Natural killer cell (primary cell): ENCODE data around the gene JMY. TPM values are rescaled to one million over a fixed set of nuclear protein-coding genes. Genes with fewer than 3 reads are reported as not detected.

Experiments used
- ATAC-seq, 3 donors: fragments of 150-1000 bp in 2 of 3; fragments of 200-7000 bp in 1 of 3; cut with Tn5 transposase; 1 replicate in 1 of 3; 2 replicates in 2 of 3; pipeline ENCODE4 v1.10.0; 2021; ENCODE audit warnings: mild to moderate bottlenecking in 2 of 3, moderate library complexity in 2 of 3
- DNase-seq, 2 donors: peaks; one replicate each; pipeline versions ENCODE4 v3.0.0 to v3.0.0-alpha.2; 2013 to 2021; ENCODE audit warnings: mixed read lengths in 1 of 2
- H3K27ac ChIP-seq: one replicate; pipeline ENCODE4 v1.5.1; 2013; ENCODE audit warnings: mild to moderate bottlenecking, low read length
- H3K27me3 ChIP-seq: one replicate; pipeline ENCODE4 v1.6.1; 2013; ENCODE audit warnings: low read length; ENCODE audit not compliant: control insufficient read depth, insufficient read depth
- H3K36me3 ChIP-seq: one replicate; pipeline ENCODE4 v1.6.1; 2013; ENCODE audit warnings: low read length; ENCODE audit not compliant: control insufficient read depth, insufficient read depth
- H3K4me1 ChIP-seq: one replicate; pipeline ENCODE4 v1.6.1; 2013; ENCODE audit warnings: low read length; ENCODE audit not compliant: control insufficient read depth, insufficient read depth
- H3K4me3 ChIP-seq: one replicate; pipeline ENCODE4 v1.5.1; 2013; ENCODE audit warnings: low read length
- H3K9me3 ChIP-seq: one replicate; pipeline ENCODE4 v1.6.1; 2013; ENCODE audit warnings: low read length; ENCODE audit not compliant: control insufficient read depth, insufficient read depth
- H3K27ac Mint-ChIP-seq, 2 donors: one replicate each; pipeline ENCODE4 v1.8.0; 2022; ENCODE audit warnings: mild to moderate bottlenecking in 2 of 2, mixed read lengths in 2 of 2, moderate library complexity in 1 of 2
- H3K27me3 Mint-ChIP-seq, 2 donors: one replicate each; pipeline ENCODE4 v1.8.0; 2022; ENCODE audit warnings: low read depth in 2 of 2, mixed read lengths in 2 of 2
- H3K36me3 Mint-ChIP-seq: one replicate; pipeline ENCODE4 v1.8.0; 2022; ENCODE audit warnings: mixed read lengths
- H3K4me1 Mint-ChIP-seq, 2 donors: one replicate each; pipeline ENCODE4 v1.8.0; 2022; ENCODE audit warnings: mixed read lengths in 2 of 2
- H3K4me3 Mint-ChIP-seq: one replicate; pipeline ENCODE4 v1.8.0; 2022; ENCODE audit warnings: mild to moderate bottlenecking, moderate library complexity, mixed read lengths
- H3K9me3 Mint-ChIP-seq, 2 donors: one replicate each; pipeline ENCODE4 v1.8.0; 2022; ENCODE audit warnings: mixed read lengths in 2 of 2
- WGBS: methylation state at CpG from one replicate; pipeline ENCODE4 v1.1.7; 2013; ENCODE audit warnings: missing lambda C conversion rate; ENCODE audit not compliant: insufficient coverage; 5-methylcytosine and 5-hydroxymethylcytosine counted together
- intact Hi-C: fragments of 100-400 bp; cut with micrococcal nuclease; formaldehyde crosslinking; loops from one replicate; pipeline ENCODE4 v1.14.2; 2022
- total RNA-seq, 4 donors: library from RNA; stranded (reverse); fragments of 120-200 nt in 1 of 4; gene quantifications; one replicate each; pipeline versions ENCODE4 v1.2.3 to v1.2.4, GENCODE V29; 2013 to 2022
- TF ChIP-seq, protein P1 (sequence below): fragments of 200-600 bp; IDR thresholded peaks from one replicate; pipeline ENCODE4 v1.8.0; 2022; ENCODE audit warnings: antibody characterized with exemption

The JMY gene
- total RNA-seq, 3 donors from 2014 or later (not counting 1 experiment from before 2014, with no cell fraction given), result 27.6 to 30.4 (median 28.7) TPM

DNA sequence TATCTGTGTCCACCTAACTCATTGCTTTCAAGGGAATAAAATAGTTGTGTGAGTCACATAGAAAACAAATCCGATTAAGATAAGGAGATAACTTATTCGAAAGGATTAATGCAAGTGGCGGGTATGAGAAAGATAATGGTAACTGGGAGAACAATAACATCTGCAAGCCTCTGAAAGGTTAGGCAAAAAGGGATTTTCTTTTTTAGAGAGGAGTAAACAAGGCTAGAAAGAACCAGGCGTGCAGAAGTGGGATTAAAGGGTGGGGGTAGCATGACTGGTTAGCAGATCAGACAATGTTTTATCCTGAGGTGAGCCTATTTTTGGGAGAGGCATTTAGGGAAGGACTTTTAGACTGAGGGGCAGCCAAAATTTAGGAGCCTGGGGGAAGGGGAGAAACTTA, 34.7 kb upstream of the JMY start:
- H3K36me3 ChIP-seq, result no peaks in the 10 kb centered on the region
- no peaks in the 10 kb centered on the region for H3K27me3 ChIP-seq
- WGBS, result 92% methylated on average over 4 of the region's 4 CpGs
- H3K9me3 Mint-ChIP-seq, result no peaks in the 10 kb centered on the region
- H3K36me3 Mint-ChIP-seq, result no peaks in the 10 kb centered on the region
- no peaks in the 10 kb centered on the region for H3K9me3 ChIP-seq
- H3K27ac Mint-ChIP-seq, result no peak overlapping the region
- H3K4me1 ChIP-seq, result no peaks in the 10 kb centered on the region
- intact Hi-C loops, result no loop called here
- H3K27ac ChIP-seq, result no peak overlapping the region
- TF ChIP-seq, protein P1, sequence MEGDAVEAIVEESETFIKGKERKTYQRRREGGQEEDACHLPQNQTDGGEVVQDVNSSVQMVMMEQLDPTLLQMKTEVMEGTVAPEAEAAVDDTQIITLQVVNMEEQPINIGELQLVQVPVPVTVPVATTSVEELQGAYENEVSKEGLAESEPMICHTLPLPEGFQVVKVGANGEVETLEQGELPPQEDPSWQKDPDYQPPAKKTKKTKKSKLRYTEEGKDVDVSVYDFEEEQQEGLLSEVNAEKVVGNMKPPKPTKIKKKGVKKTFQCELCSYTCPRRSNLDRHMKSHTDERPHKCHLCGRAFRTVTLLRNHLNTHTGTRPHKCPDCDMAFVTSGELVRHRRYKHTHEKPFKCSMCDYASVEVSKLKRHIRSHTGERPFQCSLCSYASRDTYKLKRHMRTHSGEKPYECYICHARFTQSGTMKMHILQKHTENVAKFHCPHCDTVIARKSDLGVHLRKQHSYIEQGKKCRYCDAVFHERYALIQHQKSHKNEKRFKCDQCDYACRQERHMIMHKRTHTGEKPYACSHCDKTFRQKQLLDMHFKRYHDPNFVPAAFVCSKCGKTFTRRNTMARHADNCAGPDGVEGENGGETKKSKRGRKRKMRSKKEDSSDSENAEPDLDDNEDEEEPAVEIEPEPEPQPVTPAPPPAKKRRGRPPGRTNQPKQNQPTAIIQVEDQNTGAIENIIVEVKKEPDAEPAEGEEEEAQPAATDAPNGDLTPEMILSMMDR, result no peak
- no peaks in the 10 kb centered on the region for H3K27me3 Mint-ChIP-seq
- no peak overlapping the region for H3K4me3 ChIP-seq
- no peaks in the 10 kb centered on the region for H3K4me1 Mint-ChIP-seq
- ATAC-seq (no peak), DNase-seq (no peak)
- H3K4me3 Mint-ChIP-seq, result no peak overlapping the region

DNA sequence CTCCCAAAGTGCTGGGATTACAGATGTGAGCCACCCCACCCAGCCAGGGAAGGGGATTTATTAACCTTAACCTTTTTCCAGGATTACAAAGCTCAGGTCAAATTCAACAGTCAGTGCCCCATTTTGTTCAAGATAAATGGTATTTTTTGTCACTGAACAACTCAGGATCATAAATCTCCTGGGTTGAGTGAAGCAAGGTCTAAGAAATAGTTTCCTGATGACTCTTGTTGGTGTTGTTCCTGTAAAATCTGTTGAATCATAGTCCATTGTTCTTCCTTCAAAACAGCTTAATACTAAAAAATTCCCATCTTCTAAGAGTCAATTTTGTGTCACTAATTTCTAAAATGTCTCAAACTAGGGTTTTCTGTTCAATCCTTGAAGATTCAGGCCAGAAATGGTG, 33.9 kb upstream of the JMY start:
- Histone ChIP-seq H3K27ac (no peak overlapping the region), H3K9me3 (no peaks in the 10 kb centered on the region), H3K4me1 (no peaks in the 10 kb centered on the region), H3K4me3 (no peak overlapping the region), H3K27me3 (no peaks in the 10 kb centered on the region), H3K36me3 (no peaks in the 10 kb centered on the region)
- DNase-seq (no peak), ATAC-seq (no peak)
- H3K9me3 Mint-ChIP-seq, result no peaks in the 10 kb centered on the region
- TF ChIP-seq, protein P1, result no peak
- H3K27ac Mint-ChIP-seq, result no peak overlapping the region
- H3K4me3 Mint-ChIP-seq, result no peak overlapping the region
- H3K4me1 Mint-ChIP-seq, result no peaks in the 10 kb centered on the region
- H3K36me3 Mint-ChIP-seq, result no peaks in the 10 kb centered on the region
- H3K27me3 Mint-ChIP-seq, result no peaks in the 10 kb centered on the region
- intact Hi-C loops, result no loop called here

DNA sequence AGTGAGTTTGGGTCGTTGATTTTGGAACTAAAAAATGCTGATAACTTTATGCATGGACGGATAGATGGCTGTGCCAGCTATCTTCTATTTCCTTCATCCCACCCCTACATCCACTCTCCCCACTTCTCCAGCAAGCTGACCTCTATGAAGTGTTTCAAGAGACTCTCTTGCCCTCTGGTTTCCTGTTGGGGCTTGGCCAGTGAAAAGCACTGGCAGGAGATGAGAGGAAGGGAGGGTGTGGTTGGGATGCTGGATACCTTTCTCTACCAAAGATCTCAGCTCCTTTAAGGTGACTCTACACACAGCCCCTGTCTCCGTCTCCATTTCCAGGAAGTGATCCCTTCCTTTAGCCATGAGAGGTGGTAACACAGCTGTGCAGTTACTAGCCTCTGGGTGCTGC, 30.0 kb upstream of the JMY start:
- no peaks in the 10 kb centered on the region for H3K36me3 ChIP-seq
- ATAC-seq (no peak), DNase-seq (no peak)
- Mint-ChIP-seq H3K9me3 (no peaks in the 10 kb centered on the region), H3K27ac (no peak overlapping the region), H3K27me3 (no peaks in the 10 kb centered on the region), H3K4me1 (no peaks in the 10 kb centered on the region), H3K36me3 (no peaks in the 10 kb centered on the region), H3K4me3 (no peak overlapping the region)
- no peak overlapping the region for H3K4me3 ChIP-seq
- no peaks in the 10 kb centered on the region for H3K9me3 ChIP-seq
- no peaks in the 10 kb centered on the region for H3K4me1 ChIP-seq
- H3K27me3 ChIP-seq, result no peaks in the 10 kb centered on the region
- no peak overlapping the region for H3K27ac ChIP-seq
- TF ChIP-seq, protein P1, result no peak
- intact Hi-C loops, result no loop called here
- WGBS, result 85% methylated on average over 3 of the region's 3 CpGs

DNA sequence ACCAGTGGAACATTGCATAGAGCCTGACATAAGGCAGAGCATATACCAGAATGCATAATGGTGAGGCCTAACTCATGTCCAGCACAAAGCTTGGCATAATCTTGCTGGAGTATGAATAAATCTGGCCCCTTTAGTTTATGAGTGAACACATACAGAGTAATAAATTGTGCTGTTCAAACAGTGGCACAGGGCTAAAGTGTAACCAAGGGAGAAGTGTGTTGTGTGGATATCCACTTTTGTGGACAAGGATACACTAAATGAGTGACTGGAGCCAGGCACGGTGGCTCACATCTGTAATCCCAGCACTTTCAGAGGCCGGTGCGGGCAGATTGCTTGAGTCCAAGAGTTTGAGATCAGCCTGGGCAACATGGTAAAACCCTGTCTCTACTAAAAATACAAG, 29.4 kb upstream of the JMY start:
- Mint-ChIP-seq H3K4me1 (no peaks in the 10 kb centered on the region), H3K4me3 (no peak overlapping the region), H3K9me3 (no peaks in the 10 kb centered on the region), H3K27me3 (no peaks in the 10 kb centered on the region), H3K36me3 (no peaks in the 10 kb centered on the region), H3K27ac (no peak overlapping the region)
- H3K27ac ChIP-seq, result no peak overlapping the region
- DNase-seq, result no peak
- intact Hi-C loops, result no loop called here
- H3K27me3 ChIP-seq, result no peaks in the 10 kb centered on the region
- no peak for ATAC-seq
- no peaks in the 10 kb centered on the region for H3K36me3 ChIP-seq
- no peaks in the 10 kb centered on the region for H3K4me1 ChIP-seq
- WGBS, result 97% methylated on average over 3 of the region's 3 CpGs
- H3K9me3 ChIP-seq, result no peaks in the 10 kb centered on the region
- TF ChIP-seq, protein P1, result no peak
- no peak overlapping the region for H3K4me3 ChIP-seq
